HepG2 (cell line): ENCODE data around the gene VWCE. TPM values are rescaled to one million over a fixed set of nuclear protein-coding genes. Genes with fewer than 3 reads are reported as not detected.

Experiments
- ATAC-seq: fragments of 200-7000 bp; cut with Tn5 transposase; 3 replicates; pipeline ENCODE4 v1.9.1; 2020; ENCODE audit warnings: mild to moderate bottlenecking, moderate library complexity
- BruUV-seq: library from RNA; stranded (reverse); fragments of 400-500 nt; replicated peaks from 2 replicates; lab custom pipeline; 2021; lab: Mats Ljungman, UMichigan
- CTCF ChIA-PET: fragments of 300-600 bp; formaldehyde crosslinking; extraction: SDS; loops from one replicate; lab custom pipeline; 2021; ENCODE audit warnings: low total read pairs, inconsistent platforms, low intra/inter-chr PET ratio; lab: Yijun Ruan, JAX
- POLR2A ChIA-PET: fragments of 350-600 bp; sonication (Branson Sonifier 250); formaldehyde crosslinking; loops from one replicate; lab custom pipeline; 2020; ENCODE audit warnings: antibody characterized with exemption, inconsistent platforms; lab: Yijun Ruan, JAX
- DNase-seq: peaks from one replicate; pipeline ENCODE4 v3.0.0-alpha.2; 2015; ENCODE audit warnings: low spot score
- FAIRE-seq: peaks from 3 replicates; lab custom pipeline; 2011; peaks lifted over from hg19 to GRCh38; lab: Jason Lieb, UNC
- H2AFZ ChIP-seq: one replicate; pipeline ENCODE4 v1.6.1; 2011; ENCODE audit warnings: low read length, inconsistent platforms
- H3K27ac ChIP-seq: fragments of 300-600 bp; 3 replicates; pipeline ENCODE4 v1.8.0; 2011; ENCODE audit warnings: mixed run types, mild to moderate bottlenecking, mixed read lengths, low read length, inconsistent platforms; ENCODE audit not compliant: insufficient read depth; ENCODE audit errors: extremely low read length
- H3K27me3 ChIP-seq, 2 experiments: fragments of 200-600 bp in 1 of 2; 2 replicates in 1 of 2; 3 replicates in 1 of 2; pipeline versions ENCODE4 v1.6.0 to v1.8.0; 2011; ENCODE audit warnings: low read length in 2 of 2, mild to moderate bottlenecking in 2 of 2, moderate library complexity in 2 of 2, inconsistent platforms in 1 of 2; ENCODE audit not compliant: insufficient read depth in 2 of 2, control insufficient read depth in 1 of 2
- H3K36me3 ChIP-seq, 2 experiments: fragments of 200-600 bp in 1 of 2; replicated peaks in 1 of 2; 2 replicates in 1 of 2; 3 replicates in 1 of 2; pipeline versions ENCODE4 v1.5.1 to v1.8.0; 2011; ENCODE audit warnings: low read length in 2 of 2, inconsistent platforms in 1 of 2; ENCODE audit not compliant: insufficient read depth in 2 of 2, control insufficient read depth in 1 of 2
- H3K4me1 ChIP-seq: 2 replicates; pipeline ENCODE4 v1.5.1; 2012; ENCODE audit warnings: low read length, inconsistent platforms; ENCODE audit not compliant: insufficient read depth
- H3K4me2 ChIP-seq: 2 replicates; pipeline ENCODE4 v1.6.0; 2011; ENCODE audit warnings: low read depth, low read length, inconsistent platforms
- H3K4me3 ChIP-seq, 3 experiments: fragments of 200-600 bp in 1 of 3; sonication (generic), shearing (Covaris generic) in 1 of 3; replicated peaks in 1 of 3; 2 replicates each; pipeline ENCODE4 v1.5.1; 2011 to 2016; ENCODE audit warnings: low read length in 3 of 3, inconsistent platforms in 2 of 3, low read depth in 2 of 3, mild to moderate bottlenecking in 2 of 3, control low read depth in 1 of 3, mixed read lengths in 1 of 3; ENCODE audit not compliant: insufficient read depth in 1 of 3
- H3K79me2 ChIP-seq: one replicate; pipeline ENCODE4 v1.6.1; 2011; ENCODE audit warnings: low read length, inconsistent platforms; ENCODE audit not compliant: insufficient read depth
- H3K9ac ChIP-seq: 2 replicates; pipeline ENCODE4 v1.6.0; 2011; ENCODE audit warnings: mild to moderate bottlenecking, low read depth, low read length, inconsistent platforms; ENCODE audit not compliant: insufficient read depth
- H3K9me3 ChIP-seq: 2 replicates; pipeline ENCODE4 v1.5.1; 2012; ENCODE audit warnings: mild to moderate bottlenecking, low read length
- H4K20me1 ChIP-seq: 2 replicates; pipeline ENCODE4 v1.6.0; 2011; ENCODE audit warnings: inconsistent platforms, mild to moderate bottlenecking, low read length, moderate library complexity; ENCODE audit not compliant: insufficient read depth
- BCL6 ChIP-seq: IDR thresholded peaks from 2 replicates; pipeline ENCODE4 v1.6.1; 2016; ENCODE audit warnings: missing genetic modification reagents, missing compliant biosample characterization
- KDM5B ChIP-seq: sonication (generic); formaldehyde crosslinking; IDR thresholded peaks from 2 replicates; pipeline ENCODE4 v1.4.0; 2020; ENCODE audit warnings: missing genetic modification reagents, mild to moderate bottlenecking, borderline replicate concordance
- RFX5 ChIP-seq: IDR thresholded peaks from 2 replicates; pipeline ENCODE4 v1.6.1; 2011; ENCODE audit warnings: low read depth, low read length, improper control_type of control experiment
- XBP1 ChIP-seq: sonication (generic); formaldehyde crosslinking; IDR thresholded peaks from 2 replicates; pipeline ENCODE4 v1.5.0; 2020; ENCODE audit warnings: missing genetic modification reagents
- ZNF672 ChIP-seq: sonication (generic); formaldehyde crosslinking; IDR thresholded peaks from 2 replicates; pipeline ENCODE4 v1.8.1; 2022; ENCODE audit warnings: missing genetic modification reagents
- WGBS: methylation state at CpG from one replicate; pipeline ENCODE4 v1.1.6; 2017; ENCODE audit warnings: low lambda C conversion rate; 5-methylcytosine and 5-hydroxymethylcytosine counted together
- in situ Hi-C: cut with HindIII; loops from 2 replicates; pipeline ENCODE4 v1.10.0; 2017; ENCODE audit warnings: low pct_unique_long_range_greater_than_20kb; ENCODE audit not compliant: extremely low pct_ligation_motif_present
- intact Hi-C: fragments of 100-400 bp; cut with micrococcal nuclease; formaldehyde crosslinking; loops from one replicate; pipeline ENCODE4 v1.10.0; 2022; ENCODE audit not compliant: unreplicated experiment
- polyA plus RNA-seq, 8 experiments: library from polyadenylated mRNA; depleted of rRNA in 3 of 8; stranded (reverse) in 7 of 8; unstranded in 1 of 8; fragments of >200 nt; fragmentation: Illumina TruSeq in 4 of 8; extraction: Trizol in 4 of 8; gene quantifications; 2 replicates each; pipeline versions ENCODE4 v1.2.1 to v1.2.3, GENCODE V29; 2011 to 2016; ENCODE audit warnings: low read depth in 4 of 8, missing spikeins in 1 of 8, mixed read lengths in 1 of 8; ENCODE audit not compliant: insufficient read depth in 1 of 8
- total RNA-seq, 5 experiments: library from RNA; depleted of rRNA; stranded (reverse); fragments of >200 nt; fragmentation: Illumina TruSeq; extraction: Trizol; gene quantifications; 2 replicates each; pipeline ENCODE4 v1.2.3, GENCODE V29; 2016; ENCODE audit warnings: low read depth in 1 of 5
- TF ChIP-seq, protein P1 (sequence below): sonication (generic); formaldehyde crosslinking; IDR thresholded peaks from 2 replicates; pipeline ENCODE4 v1.4.0; 2020; ENCODE audit warnings: missing genetic modification reagents
- TF ChIP-seq, protein P2 (sequence below): sonication (generic); formaldehyde crosslinking; IDR thresholded peaks from 2 replicates; pipeline ENCODE4 v1.5.0; 2020; ENCODE audit warnings: missing genetic modification reagents

VWCE gene
- total and polyA plus RNA-seq, 2 of the 13 experiments (the other 11 are each of a cell fraction or from before 2014, with no cell fraction given): 27.6 to 58.3 TPM

DNA sequence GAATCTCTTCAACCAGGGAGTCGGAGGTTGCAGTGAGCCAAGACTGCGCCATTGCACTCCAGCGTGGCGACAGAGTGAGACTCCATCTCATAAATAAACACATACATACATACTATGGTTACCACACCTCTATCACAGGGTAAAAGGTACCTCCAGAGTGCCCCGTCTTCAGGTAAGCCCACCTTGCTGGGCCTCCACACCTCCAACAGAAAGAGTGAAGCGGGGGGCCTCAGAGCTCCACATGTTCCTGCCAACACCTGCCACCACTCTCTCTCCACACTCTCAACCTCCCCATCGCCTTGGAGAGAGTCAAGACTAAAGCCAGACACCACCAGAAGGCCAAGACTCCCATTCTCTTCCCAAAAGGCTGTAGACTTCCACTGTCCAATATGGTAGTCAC, 10.3 kb upstream of the VWCE start (continued):
- TF ChIP-seq XBP1: no peak
- TF ChIP-seq, all 625 proteins: peak for 0

DNA sequence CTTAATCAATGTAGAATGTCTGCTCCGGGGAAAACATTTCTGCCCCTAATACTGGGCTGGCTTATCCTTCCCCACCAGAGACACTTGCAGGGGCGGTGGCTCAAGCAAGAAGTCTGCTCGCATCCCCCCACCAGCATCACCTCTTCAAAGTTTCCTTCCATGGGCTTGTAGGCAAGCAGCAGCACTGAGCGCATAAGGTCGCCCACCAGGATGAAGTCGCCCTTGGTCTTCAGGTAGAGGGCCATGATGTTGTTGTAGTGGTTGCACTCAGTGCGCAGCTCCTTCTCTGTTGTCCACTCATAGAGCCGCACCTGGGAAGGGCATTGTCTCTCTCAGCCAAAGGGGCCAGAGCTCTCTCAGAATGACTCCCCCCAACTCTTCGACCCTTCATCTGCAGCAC, 8.6 kb upstream of the VWCE start:
- intact Hi-C loops: no loop called here
- CTCF ChIA-PET: no interaction called here
- Histone ChIP-seq H3K4me3 (no peak overlapping the region), H3K9me3 (no peaks in the 10 kb centered on the region), H3K9ac (no peak overlapping the region), H2AFZ (no peak overlapping the region), H3K4me2 (no peak overlapping the region), H3K4me1 (peaks cover 17% of the 10 kb centered on the region)
- WGBS: over 99% methylated on average over 9 of the region's 9 CpGs
- DNase-seq: no peak
- ATAC-seq: no peak
- FAIRE-seq: no peak
- TF ChIP-seq ZNF672 (no peak), KDM5B (CRISPR knock-in tag) (no peak)
- TF ChIP-seq, all 625 proteins: peak for 0
- H3K79me2 ChIP-seq: no peaks in the 10 kb centered on the region
- POLR2A ChIA-PET: no interaction called here
- H4K20me1 ChIP-seq: 0 out of 2 replicates have a peak, but pooled peaks cover 2% of the 10 kb centered on the region
- no TSS peak for BruUV-seq
- no peaks in the 10 kb centered on the region for H3K27me3 ChIP-seq
- in situ Hi-C loops: no loop called here
- peaks cover 50 to 90% of the 10 kb centered on the region in 2 experiments for H3K36me3 ChIP-seq
- no peak overlapping the region for H3K27ac ChIP-seq

DNA sequence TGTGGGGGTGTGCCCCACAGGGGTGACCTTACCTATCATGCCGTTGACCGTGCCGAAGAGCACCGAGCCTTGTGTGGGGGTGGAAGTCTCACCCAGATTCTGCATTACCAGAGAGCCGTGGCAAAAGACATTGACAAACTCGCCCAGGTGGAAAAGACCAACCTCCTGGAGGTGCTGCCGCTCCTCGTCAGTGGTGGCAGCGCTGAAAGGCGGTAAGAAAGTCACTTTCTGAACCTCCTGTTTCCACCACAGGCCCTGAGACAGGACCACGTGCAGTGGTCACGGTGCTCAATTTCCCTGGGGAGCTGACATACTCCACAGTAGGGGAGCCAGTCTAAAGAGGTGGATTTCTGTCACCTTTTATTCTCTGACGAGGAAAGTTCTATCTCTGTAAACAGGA, 7.4 kb upstream of the VWCE start:
- TF ChIP-seq, protein P1, sequence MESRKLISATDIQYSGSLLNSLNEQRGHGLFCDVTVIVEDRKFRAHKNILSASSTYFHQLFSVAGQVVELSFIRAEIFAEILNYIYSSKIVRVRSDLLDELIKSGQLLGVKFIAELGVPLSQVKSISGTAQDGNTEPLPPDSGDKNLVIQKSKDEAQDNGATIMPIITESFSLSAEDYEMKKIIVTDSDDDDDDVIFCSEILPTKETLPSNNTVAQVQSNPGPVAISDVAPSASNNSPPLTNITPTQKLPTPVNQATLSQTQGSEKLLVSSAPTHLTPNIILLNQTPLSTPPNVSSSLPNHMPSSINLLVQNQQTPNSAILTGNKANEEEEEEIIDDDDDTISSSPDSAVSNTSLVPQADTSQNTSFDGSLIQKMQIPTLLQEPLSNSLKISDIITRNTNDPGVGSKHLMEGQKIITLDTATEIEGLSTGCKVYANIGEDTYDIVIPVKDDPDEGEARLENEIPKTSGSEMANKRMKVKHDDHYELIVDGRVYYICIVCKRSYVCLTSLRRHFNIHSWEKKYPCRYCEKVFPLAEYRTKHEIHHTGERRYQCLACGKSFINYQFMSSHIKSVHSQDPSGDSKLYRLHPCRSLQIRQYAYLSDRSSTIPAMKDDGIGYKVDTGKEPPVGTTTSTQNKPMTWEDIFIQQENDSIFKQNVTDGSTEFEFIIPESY: peak; percentile 80
- no peak for TF ChIP-seq BCL6
- TF ChIP-seq RFX5: no peak
- TF ChIP-seq, protein P2, sequence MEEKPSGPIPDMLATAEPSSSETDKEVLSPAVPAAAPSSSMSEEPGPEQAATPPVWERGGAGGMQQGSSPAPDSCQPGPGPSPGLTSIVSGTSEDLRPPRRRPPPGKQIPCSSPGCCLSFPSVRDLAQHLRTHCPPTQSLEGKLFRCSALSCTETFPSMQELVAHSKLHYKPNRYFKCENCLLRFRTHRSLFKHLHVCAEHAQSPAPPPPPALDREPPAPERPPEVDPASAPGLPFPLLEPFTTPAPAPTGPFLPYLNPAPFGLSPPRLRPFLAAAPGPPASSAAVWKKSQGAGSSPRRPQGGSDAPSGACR (CRISPR knock-in tag): no peak
- intact Hi-C loops (no loop called here), in situ Hi-C loops (no loop called here)
- Histone ChIP-seq H3K4me3 (no peak overlapping the region), H3K9me3 (no peaks in the 10 kb centered on the region), H3K36me3 (peaks cover 39 to 83% of the 10 kb centered on the region in 2 experiments; a peak in 4 of 5 replicates), H3K9ac (no peak overlapping the region), H3K4me2 (no peak overlapping the region), H2AFZ (no peak overlapping the region), H3K79me2 (no peaks in the 10 kb centered on the region), H3K27me3 (no peaks in the 10 kb centered on the region), H3K4me1 (peaks cover 29% of the 10 kb centered on the region), H4K20me1 (0 out of 2 replicates have a peak, but pooled peaks cover 2% of the 10 kb centered on the region), H3K27ac (no peak overlapping the region)
- no TSS peak for BruUV-seq
- CTCF ChIA-PET: no interaction called here
- DNase-seq: no peak
- no peak for ATAC-seq
- WGBS: 93% methylated on average over 3 of the region's 13 CpGs
- no peak for FAIRE-seq
- POLR2A ChIA-PET: no interaction called here
